Esophagus (tissue), 2 donors: ENCODE results near the gene TAOK3. TPM values are rescaled to one million over a fixed set of nuclear protein-coding genes. Genes with fewer than 3 reads are reported as not detected.
A peak's percentile ranks its signal among the peaks of the same experiment; 100 is the strongest.

Source experiments
- H3K27ac ChIP-seq, 2 donors: one replicate each; pipeline ENCODE4 v1.5.1; 2013; ENCODE audit warnings: low read depth in 2 of 2, mild to moderate bottlenecking in 2 of 2, inconsistent platforms in 1 of 2, low read length in 1 of 2, moderate library complexity in 1 of 2
- H3K27me3 ChIP-seq, 2 donors: one replicate each; pipeline ENCODE4 v1.6.1; 2013; ENCODE audit warnings: low read length in 2 of 2, control low read depth in 1 of 2, mild to moderate bottlenecking in 1 of 2; ENCODE audit not compliant: insufficient read depth in 2 of 2, control insufficient read depth in 1 of 2
- H3K36me3 ChIP-seq, 2 donors: one replicate each; pipeline ENCODE4 v1.6.1; 2013; ENCODE audit warnings: low read length in 1 of 2; ENCODE audit not compliant: control insufficient read depth in 2 of 2, insufficient read depth in 2 of 2
- H3K4me1 ChIP-seq, 2 donors: one replicate each; pipeline ENCODE4 v1.6.1; 2013; ENCODE audit warnings: low read length in 1 of 2; ENCODE audit not compliant: control insufficient read depth in 2 of 2, insufficient read depth in 2 of 2
- H3K4me3 ChIP-seq, 2 donors: one replicate each; pipeline ENCODE4 v1.5.1; 2013; ENCODE audit warnings: low read length in 2 of 2, mild to moderate bottlenecking in 2 of 2, low read depth in 1 of 2, moderate library complexity in 1 of 2
- H3K9me3 ChIP-seq, 2 donors: one replicate each; pipeline ENCODE4 v1.6.1; 2013; ENCODE audit warnings: mild to moderate bottlenecking in 2 of 2, low read depth in 1 of 2, low read length in 1 of 2, moderate library complexity in 1 of 2; ENCODE audit not compliant: control insufficient read depth in 2 of 2, insufficient read depth in 1 of 2
- WGBS, 2 donors: extraction: QIAGEN DNeasy Blood & Tissue Kit; methylation state at CpG; one replicate each; pipeline ENCODE4 v1.1.7; 2013; 5-methylcytosine and 5-hydroxymethylcytosine counted together
- polyA plus RNA-seq, 2 donors: library from polyadenylated mRNA; stranded (reverse); fragments of 200-250 nt; gene quantifications; one replicate each; pipeline ENCODE4 v1.2.3, GENCODE V29; 2013
- donor health status: healthy with polysubstance abuse.
- donor health status: Bipolar disorder and iron deficiency.

The TAOK3 gene
- polyA plus RNA-seq, 2 donors = 11.3 to 12.2 TPM

DNA sequence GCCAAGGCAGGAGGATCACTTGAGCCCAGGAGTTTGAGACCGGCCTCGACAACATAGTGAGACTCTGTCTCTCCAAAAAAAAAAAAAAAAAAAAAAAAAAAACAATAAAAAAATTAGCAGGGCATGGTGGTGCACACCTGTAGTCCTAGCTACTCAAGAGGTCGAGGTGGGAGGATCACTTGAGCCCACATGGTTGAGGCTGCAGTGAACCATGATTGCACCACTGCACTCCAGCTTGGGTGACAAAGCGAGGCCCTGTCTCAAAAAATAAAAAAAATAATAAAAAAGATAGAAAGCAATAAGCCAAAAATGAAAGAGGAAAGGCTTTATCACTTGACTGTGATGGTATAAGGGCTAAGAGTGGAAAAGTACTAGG is 247.0 kb downstream of the TAOK3 start:
- Histone ChIP-seq H3K27ac (no peak overlapping the region), H3K9me3 (no peaks in the 10 kb centered on the region), H3K27me3 (no peaks in the 10 kb centered on the region), H3K4me1 (no peaks in the 10 kb centered on the region), H3K4me3 (no peak overlapping the region), H3K36me3 (no peaks in the 10 kb centered on the region)
- WGBS, 2 donors = 90 to 92% methylated on average over 4 of the region's 4 CpGs

DNA sequence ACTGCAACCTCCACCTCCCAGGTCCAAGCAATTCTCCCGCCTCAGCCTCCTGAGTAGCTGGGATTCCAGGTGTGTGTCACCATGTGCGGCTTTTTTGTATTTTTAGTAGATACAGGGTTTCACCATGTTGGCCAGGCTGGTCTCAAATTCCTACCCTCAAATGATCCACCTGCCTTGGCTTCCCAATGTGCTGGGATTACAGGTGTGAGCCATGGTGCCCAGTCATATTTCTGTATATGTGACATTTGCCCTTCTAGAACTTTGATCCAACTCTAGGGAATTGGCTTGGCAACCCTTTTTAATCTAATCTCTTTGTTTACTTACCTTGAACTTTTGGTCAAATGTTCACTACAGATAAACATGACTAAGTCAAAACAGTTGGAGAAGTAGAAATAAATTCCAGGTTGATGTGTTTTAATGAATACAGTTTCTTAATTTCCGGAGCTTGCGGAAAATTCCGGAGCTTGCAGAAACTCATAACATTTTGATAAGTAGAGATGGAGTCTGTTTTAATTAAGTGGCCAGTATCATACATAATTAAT is 248.3 kb downstream of the TAOK3 start:
- WGBS, 2 donors = 87 to 94% methylated on average over 5 of the region's 5 CpGs

DNA sequence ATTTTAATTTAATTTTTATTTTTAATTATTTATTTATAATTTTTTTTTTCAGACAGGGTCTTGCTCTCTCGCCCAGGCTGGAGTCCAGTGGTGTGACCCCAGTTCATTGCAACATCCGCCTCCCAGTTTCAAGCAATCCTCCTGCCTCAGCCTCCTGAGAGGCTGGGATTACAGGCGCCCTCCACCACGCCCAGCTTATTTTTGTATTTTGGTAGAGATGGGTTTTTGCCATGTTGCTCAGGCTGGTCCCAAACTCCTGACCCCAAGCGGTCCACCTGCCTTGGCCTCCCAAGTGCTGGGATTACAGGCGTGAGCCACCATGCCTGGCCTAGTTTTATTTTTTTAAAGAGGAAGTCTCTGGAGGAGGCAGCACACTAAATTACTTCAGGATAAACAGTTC is 250.4 kb downstream of the TAOK3 start:
- 97 to 98% methylated on average over 6 of the region's 6 CpGs for WGBS, 2 donors
- Histone ChIP-seq H3K27ac (no peak overlapping the region), H3K4me1 (no peaks in the 10 kb centered on the region), H3K36me3 (no peaks in the 10 kb centered on the region), H3K27me3 (no peaks in the 10 kb centered on the region), H3K9me3 (no peaks in the 10 kb centered on the region), H3K4me3 (no peak overlapping the region)

More for the DNA sequence above, 248.3 kb downstream of the TAOK3 start:
- no peak overlapping the region for H3K27ac ChIP-seq
- no peaks in the 10 kb centered on the region for H3K4me1 ChIP-seq
- H3K9me3 ChIP-seq = no peaks in the 10 kb centered on the region
- no peak overlapping the region for H3K4me3 ChIP-seq
- H3K36me3 ChIP-seq = no peaks in the 10 kb centered on the region
- no peaks in the 10 kb centered on the region for H3K27me3 ChIP-seq

DNA sequence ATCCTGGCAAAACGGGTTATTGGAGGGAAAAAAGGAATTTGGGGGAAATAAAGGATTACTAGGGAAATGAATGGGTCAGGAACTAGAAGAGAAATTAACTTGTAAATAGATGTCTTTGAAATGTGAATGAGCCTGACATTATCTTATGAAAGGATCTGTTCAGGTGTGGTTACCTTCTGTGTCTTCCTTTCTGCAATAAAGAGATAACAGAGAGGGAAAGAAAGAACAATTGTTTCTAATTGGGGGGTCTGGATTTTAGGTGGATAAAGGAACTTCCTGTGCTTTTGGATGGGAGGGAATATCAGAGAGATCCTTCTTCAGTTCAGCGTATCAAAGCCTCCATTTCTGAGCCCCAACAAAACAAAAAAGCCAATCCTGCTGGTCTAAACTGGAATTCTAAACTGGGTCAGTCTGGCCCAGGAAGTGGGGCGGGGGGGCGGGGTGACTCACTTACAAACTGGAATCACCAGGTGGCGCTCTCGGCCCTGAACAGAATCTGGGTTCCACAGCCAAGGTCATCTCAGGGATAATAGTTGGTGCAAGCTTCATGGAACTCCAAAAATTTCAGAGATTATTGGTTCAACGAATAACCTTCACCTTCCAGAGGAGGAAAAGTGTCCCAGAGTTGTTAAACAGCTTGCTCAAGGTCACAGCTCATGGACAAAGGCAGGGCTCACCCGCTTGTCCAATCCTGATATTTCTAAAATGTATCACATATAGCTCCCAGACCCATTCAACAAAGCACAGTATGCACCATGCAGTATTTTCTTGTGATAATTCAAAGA is 251.9 kb downstream of the TAOK3 start:
- WGBS, 2 donors = 19 to 25% methylated on average over 8 of the region's 8 CpGs
- H3K27me3 ChIP-seq = no peaks in the 10 kb centered on the region
- H3K9me3 ChIP-seq = no peaks in the 10 kb centered on the region
- H3K4me3 ChIP-seq = no peak overlapping the region
- H3K36me3 ChIP-seq = no peaks in the 10 kb centered on the region
- H3K4me1 ChIP-seq = no peaks in the 10 kb centered on the region
- H3K27ac ChIP-seq = no peak overlapping the region

DNA sequence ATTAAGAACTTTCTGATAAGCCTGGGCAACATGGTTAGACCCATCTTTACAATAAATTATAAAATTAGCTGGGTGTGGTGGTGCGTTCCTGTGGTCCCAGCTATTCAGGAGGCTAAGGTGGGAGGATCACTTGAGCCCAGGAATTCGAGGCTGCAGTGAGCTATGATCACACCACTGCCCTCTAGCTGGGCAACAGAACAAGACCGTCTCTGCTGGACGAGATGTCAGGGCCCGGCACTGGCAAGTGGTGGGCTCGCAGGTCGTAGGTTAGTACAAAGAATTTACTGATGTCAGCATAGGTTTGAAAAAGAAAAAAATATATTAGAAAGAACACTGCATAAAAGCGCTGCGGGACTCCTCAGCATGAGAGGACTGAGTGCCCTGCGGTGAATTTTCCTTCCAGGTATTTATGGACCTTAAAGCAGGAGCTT is 253.2 kb downstream of the TAOK3 start:
- peaks cover 0 to 1% of the 10 kb centered on the region in 2 donors for H3K36me3 ChIP-seq
- 90% methylated on average over 10 of the region's 10 CpGs for WGBS, 2 donors
- no peaks in the 10 kb centered on the region for H3K4me1 ChIP-seq
- no peak overlapping the region for H3K27ac ChIP-seq
- H3K9me3 ChIP-seq = no peaks in the 10 kb centered on the region
- H3K27me3 ChIP-seq = no peaks in the 10 kb centered on the region
- H3K4me3 ChIP-seq = no peak overlapping the region

DNA sequence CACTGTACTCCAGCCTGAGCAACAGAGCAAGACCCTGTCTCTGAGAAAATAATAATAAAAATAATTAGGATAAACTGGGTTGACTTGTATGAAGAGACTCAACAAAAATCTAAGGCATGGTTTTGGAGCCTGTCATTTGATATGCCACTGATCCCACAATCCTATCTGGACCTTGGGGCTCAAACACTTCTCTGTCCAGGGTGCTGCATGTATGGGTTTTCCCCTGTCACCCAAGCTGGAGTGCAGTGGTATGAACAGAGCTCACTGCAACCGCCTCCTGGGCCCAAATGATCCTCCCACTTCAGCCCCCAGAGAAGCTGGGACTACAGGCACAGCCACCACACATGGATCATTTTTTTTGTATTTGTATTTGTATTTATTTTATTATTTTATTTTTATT is 263.6 kb downstream of the TAOK3 start:
- no peaks in the 10 kb centered on the region for H3K9me3 ChIP-seq
- no peak overlapping the region for H3K4me3 ChIP-seq
- no peaks in the 10 kb centered on the region for H3K4me1 ChIP-seq
- H3K27me3 ChIP-seq = no peaks in the 10 kb centered on the region
- 81 to 87% methylated on average over 1 of the region's 1 CpG for WGBS, 2 donors
- no peak overlapping the region for H3K27ac ChIP-seq
- no peaks in the 10 kb centered on the region for H3K36me3 ChIP-seq

DNA sequence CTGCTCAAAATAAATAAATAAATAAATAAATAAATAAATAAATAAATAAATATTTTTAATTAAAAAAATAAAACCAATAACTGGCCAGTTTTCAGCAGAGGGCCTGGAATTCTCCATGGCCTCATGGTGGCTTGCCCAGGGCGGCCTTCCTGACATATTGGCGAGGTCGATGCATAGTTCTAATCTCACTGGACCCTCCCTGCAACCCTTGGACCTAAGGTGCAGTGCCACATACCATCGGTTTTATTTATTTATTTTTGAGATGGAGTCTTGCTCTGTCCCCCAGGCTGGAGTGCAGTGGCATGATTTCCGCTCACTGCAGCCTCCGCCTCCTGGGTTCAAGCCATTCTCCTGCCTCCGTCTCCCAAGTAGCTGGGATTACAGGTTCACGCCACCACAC is 265.0 kb downstream of the TAOK3 start:
- 93 to 95% methylated on average over 8 of the region's 8 CpGs for WGBS, 2 donors
- Histone ChIP-seq H3K36me3 (no peaks in the 10 kb centered on the region), H3K4me3 (no peak overlapping the region), H3K27ac (peak overlapping the region in 1 of 2 donors; percentile 19), H3K9me3 (no peaks in the 10 kb centered on the region), H3K27me3 (no peaks in the 10 kb centered on the region), H3K4me1 (no peaks in the 10 kb centered on the region)

DNA sequence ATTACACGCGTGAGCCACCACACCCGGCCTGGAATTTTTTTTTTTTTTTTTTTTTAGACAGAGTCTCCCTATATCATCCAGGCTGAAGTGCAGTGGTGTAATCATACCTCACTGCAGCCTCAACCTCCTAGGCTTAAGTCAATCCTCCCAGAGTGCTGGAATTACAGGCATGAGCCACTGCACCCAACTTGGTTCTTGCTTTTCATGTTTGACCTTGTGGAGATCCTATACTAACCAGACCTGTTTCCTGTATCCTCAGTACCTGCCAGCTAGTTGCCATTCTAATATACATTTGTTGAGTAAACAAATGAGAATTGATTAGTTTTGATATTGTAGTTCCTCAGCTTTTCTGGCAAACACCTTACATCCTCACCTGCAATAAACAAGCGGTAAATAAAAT is 265.7 kb downstream of the TAOK3 start:
- Histone ChIP-seq H3K27ac (peak overlapping the region; percentile 21 to 56), H3K9me3 (no peaks in the 10 kb centered on the region), H3K27me3 (no peaks in the 10 kb centered on the region), H3K4me3 (no peak overlapping the region), H3K36me3 (no peaks in the 10 kb centered on the region), H3K4me1 (peaks cover 0 to 3% of the 10 kb centered on the region in 2 donors)
- 60 to 64% methylated on average over 4 of the region's 4 CpGs for WGBS, 2 donors

DNA sequence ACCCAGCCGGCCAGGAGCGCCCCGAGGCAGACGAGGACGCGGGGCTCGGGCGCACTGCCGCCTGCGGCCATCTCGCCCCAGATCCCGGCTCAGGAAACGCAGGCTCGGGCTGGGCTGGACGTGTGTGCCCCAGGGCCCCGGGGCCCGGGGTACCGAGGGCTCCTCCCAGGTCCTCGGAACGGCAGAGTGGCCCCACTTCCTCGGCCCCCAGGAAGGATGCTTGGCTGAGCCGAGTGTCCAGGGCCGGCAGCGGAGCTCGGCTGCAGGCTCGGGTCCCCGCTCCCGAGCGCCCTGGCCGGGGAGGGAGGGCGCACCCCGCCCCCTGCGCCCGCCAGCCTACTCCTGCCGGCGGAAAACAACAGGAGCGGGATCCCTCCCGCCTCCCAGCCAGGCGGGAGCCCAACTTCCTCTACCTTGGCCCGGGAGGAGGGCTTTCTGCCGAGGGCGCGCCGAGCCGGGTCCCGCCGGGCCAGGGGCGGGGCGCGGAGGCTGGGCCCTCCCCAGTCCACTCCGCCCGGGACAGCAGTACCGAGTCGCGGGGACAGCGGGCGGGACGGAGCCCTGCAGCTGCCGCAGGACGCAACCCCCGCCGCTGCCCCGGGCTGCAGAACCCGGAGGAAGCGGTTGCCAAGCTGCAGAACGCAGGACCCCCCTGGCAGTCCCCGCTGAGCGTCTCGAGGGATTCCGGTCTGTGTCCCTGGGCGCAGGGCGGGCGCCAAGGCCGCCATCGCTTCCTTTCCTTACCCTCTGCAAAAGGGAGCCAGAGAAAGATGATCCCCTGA is 268.9 kb downstream of the TAOK3 start, which contains the start of gene VSIG10:
Gene VSIG10, minus strand, starts transcription at position 411 of the 782 bp plus-strand sequence. Its CDS starts 340 bp downstream, at position 71.
- H3K27ac ChIP-seq = peak within 1 kb of the TSS; percentile 51 to 80
- peaks cover 0 to 5% of the 10 kb centered on the region in 2 donors for H3K4me1 ChIP-seq
- H3K27me3 ChIP-seq = no peaks in the 10 kb centered on the region
- no peaks in the 10 kb centered on the region for H3K9me3 ChIP-seq
- 0 to 1% methylated on average over 67 to 75 of the region's 75 CpGs for WGBS, 2 donors
- no peaks in the 10 kb centered on the region for H3K36me3 ChIP-seq
- H3K4me3 ChIP-seq = peak within 1 kb of the TSS; percentile 70 to 84
